Stimulated activated CD4-positive, alpha-beta T cell treated with anti-CD3 and anti-CD28 coated beads, Interleukin-15, amount 100 ng/mL, for 24 hours (primary cell): ENCODE data around the gene NANS.
A peak's percentile ranks its signal among the peaks of the same experiment; 100 is the strongest.
"Not testable (repeated sequence)": the region's sequence is repeated elsewhere in the genome, so short reads cannot be mapped to it uniquely, and the experiment has no call there.

Experiments used
- DNase-seq: peaks from one replicate; pipeline ENCODE4 v3.0.0-alpha.2; 2020

NANS gene

DNA sequence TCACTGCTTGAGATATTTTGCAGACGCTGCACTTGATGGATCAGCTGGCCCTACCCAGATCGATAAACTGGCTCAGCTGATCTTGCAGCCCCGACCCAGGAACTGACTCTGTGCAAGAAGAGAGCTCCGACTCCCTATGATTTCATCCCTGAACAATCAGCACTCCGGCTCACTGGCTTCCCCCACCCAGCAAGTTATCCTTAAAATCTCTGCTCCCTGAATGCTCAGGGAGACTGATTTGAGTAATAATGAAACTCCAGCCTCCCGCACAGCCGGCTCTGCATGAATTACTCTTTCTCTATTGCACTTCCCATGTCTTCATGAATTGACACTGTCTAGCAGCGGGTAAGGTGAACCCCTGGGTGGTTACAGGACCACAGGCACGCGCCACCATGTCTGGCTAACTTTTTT, 16.9 kb upstream of the NANS start:
- DNase-seq = no peak

- no peak for DNase-seq
These were observed 16.3 kb upstream of the NANS start for GRCh38 chr9:98040212-98040611.

GRCh38 chr9:98043915-98044314, 12.6 kb upstream of the NANS start:
- DNase-seq = no peak

- DNase-seq = peak; percentile 38
These were observed 11.0 kb upstream of the NANS start for GRCh38 chr9:98045234-98046179.

DNA sequence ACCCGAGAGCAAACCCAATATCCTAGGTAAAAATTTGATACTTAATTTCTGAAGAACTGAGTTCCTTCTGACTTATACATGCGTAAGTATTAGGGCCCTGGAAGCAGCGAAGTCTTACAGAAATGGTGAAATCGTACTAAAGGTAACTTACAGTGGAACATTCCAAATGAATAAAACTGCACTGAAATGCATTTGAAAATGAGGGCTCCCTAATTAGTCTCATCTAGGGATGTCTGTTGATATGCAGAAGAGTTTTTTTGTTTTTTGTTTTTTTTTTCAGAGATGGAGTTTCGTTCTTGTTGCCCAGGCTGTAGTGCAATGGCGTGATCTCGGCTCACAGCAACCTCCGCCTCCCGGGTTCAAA, 10.4 kb upstream of the NANS start:
- no peak for DNase-seq

GRCh38 chr9:98047002-98047401, 9.5 kb upstream of the NANS start:
- no peak for DNase-seq

GRCh38 chr9:98049288-98050072, 7.1 kb upstream of the NANS start:
- DNase-seq = no peak

GRCh38 chr9:98050351-98050750, 6.2 kb upstream of the NANS start:
- DNase-seq = no peak

DNA sequence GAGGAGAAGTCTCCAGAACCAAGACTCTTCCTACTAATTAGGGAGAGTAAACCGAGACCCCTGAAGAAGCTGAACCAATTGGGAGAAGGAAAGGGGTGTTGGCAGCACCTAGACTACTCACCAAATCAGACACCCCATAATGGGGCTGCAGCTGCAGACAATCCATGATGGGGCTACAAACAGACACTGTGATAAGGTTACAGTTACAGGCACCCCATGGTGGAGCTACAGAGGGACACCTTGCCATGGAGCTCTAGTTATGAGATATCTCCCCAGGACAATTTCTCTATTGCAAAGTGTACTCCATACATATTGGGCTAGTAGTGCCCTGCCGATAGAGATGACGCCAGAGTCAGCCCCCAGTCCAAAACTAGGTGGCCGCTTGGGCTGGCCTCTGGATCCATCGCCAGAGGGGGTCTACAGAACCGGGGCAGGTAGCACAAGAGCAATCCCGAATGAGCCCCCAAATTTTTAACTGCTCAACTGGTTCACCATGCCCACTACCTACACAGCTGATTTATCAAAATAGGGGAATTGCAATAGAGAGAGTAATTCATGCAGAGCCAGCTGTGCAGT, 2.1 kb upstream of the NANS start:
- DNase-seq = no peak

DNA sequence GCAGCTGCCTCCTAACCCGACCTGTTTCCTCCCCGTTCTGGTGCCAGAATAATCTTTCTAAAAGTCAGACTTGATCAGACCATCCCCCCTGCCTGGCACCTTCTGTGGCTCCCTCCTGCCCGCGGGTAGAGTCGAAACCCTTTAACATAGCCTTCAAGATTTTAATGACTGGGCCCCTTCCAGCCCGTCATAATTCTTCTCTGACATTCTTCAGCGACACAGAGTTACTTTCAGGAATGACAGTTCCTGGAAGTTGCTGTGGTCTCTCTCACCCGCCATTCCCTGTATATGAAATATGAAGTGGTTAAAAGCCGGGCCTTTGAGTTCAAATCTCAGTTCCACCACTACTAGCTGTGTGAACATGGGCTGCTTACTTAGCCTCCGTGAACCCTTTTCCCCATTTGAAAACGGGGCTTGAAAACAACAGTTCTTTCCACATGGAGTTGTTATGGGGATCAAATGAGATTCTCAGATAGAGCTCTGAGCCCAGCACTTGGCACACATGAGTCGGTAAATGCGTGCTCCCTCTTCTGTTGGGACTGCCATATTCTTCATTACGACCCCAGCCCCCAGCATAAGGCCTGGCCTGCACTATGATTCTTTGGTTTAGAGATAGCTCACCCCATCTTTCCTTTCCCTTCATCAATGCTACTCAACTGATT, 737 bp downstream of the NANS start:
- no peak for DNase-seq

DNA sequence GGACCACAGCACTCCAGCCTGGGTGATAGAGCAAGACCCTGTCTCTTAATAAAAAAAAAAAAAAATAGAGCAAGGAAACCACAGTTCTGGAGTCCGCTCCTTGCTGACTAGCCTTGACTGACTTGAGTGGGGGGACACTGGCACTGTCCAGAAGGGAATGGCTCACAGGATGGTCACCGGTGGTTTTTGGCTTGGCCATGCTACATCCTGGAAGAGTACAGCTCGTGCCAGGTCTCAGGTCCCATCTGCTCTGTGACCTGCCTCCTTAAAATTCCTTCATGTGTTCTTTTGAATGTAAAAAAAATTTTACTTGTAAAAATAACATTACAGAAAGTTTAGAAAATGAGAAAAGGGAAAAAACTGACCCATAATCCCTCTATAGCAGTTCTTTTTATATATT, 5.6 kb downstream of the NANS start:
- no peak for DNase-seq

DNA sequence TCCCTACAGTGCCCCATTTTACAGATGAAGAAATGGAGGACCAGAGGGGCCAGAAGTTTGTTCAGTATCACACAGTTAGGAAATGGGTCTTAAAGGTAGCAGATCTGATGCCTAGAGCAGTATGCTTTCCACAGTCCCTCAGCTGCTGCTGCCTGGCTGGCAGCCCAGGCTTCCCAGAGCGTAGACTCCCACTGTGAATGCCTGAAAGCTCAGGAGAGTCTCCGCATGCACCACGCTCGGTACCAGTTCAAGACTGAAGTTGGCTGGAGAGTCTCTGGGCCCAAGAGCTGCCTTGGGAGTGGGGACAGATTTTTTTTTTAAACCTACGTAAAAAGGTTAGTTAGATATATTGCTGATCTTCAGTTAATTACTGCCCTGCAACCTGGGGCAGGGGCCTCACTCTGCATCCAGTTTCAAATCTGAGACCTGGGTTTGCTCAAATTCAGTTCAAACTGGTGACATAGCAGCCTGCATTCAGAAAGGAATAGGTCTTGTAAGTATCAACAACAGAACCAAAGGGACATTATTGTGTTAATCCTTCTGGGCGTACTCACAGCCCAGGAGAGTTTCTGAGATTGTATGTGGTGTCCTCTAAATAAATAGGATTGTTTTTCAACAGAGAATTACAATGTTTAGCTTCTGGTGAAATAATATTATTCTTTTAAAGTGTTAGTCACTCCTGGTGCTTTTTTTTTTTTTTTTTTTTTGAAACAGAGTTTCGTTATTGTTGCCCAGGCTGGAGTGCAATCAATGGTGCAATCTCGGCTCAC, 8.3 kb downstream of the NANS start:
- no peak for DNase-seq

DNA sequence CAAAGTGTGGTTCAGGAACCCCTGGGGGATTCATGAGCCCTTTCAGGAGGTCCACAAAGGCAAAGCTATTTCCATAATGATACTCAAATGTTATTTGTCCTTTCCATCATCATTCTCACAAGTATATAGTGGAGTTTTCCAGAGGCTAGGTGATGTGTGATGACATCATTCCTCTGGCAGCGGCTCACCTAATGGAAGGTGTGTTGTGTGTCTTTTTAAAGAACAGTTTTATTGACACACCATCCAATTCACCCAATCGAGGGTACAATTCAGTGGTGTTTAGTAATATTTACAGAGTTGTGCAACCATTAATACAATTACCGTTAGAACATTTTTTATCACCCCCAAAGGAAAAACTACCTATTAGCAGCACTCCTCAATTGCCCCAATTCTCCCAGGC, 9.7 kb downstream of the NANS start:
- no peak for DNase-seq

- no peak for DNase-seq
These were observed 10.7 kb downstream of the NANS start for GRCh38 chr9:98067184-98067583.

GRCh38 chr9:98069551-98069950, 13.0 kb downstream of the NANS start:
- DNase-seq = no peak

DNA sequence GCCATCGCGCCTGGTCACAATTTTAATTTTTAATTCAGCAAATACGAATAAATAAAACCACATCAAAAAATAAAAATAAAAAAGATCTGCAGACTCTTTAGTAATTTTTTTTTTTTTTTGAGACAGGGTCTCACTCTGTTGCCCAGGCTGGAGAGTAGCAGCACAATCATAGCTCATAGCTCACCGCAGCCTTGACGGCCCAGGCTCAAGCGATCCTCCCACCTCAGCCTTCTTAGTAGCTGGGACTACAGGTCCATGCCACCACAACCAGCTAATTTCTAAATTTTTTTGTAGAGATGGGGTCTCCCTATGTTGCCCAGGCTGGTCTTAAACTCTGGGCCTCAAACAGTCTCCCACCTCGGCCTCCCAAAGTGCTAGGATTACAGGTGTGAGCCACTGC, 14.2 kb downstream of the NANS start:
- no peak for DNase-seq

GRCh38 chr9:98071737-98072136, 15.2 kb downstream of the NANS start:
- no peak for DNase-seq

DNA sequence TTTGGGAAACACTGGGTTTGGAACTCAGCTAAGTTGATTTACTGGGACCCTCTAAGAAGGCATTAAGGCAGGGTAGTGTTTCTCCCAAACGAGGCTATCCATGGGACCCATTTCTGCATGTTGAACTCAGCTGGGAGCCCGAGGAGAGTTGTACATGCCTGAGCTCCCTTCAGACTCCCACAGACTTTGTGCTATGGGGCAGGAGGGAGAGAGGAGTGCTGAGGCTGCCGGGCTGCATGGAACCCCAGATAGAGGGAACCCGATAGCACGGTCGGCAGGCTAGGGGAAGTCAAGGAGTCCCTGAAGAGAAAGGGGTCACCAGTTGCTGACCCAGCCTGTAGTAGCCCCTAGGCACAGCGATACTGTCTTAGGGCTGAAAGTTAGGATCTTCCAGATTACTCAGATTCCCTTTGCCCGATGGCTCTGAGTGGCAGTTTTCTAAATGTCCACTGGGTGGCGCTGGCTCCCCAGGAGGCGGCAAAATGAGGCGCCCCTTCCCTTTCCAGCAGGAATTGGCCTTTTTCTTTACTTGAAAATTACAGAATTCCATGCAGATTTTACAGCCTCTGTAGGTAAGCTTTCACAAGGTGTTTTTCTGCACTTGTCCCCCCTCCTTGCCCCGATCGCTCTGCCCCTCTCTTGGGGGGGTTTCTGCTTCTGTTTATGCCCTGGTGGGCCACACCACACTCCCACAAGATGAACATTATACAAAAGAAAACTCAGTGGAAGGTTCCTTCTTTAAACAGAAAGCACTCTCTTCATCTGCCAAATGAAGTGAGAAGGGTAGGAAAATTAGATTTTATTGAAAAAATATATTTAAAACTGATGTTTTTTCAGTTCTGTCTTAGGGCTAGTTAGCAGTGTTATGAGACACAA, 17.8 kb downstream of the NANS start:
- peak; percentile 71 for DNase-seq

DNA sequence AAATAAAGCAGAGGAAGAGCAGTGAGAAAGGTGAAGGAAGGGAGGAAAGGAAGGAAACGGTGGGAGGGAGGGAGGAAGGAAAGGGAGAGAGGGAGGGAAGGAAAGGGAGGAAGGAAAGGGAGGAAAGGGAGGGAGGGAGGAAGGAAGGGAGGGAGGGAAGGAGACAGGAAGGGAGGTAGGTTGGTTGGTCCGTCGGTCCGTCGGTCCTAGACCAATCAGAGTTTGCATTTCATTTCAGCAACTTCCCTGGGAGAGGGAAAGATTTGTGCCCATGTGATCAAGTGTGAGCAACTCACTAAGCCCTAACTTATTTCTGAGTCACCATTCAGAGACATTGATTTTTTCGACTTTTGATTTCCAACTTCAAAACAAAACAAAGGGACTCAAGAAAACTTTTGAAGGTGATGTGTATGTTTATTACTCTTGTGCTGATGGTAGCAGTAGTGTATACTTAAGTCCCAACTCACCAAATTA, 18.8 kb downstream of the NANS start:
- peak; percentile 38 for DNase-seq

GRCh38 chr9:98076514-98076890, 20.0 kb downstream of the NANS start:
- not testable (repeated sequence) for DNase-seq

DNA sequence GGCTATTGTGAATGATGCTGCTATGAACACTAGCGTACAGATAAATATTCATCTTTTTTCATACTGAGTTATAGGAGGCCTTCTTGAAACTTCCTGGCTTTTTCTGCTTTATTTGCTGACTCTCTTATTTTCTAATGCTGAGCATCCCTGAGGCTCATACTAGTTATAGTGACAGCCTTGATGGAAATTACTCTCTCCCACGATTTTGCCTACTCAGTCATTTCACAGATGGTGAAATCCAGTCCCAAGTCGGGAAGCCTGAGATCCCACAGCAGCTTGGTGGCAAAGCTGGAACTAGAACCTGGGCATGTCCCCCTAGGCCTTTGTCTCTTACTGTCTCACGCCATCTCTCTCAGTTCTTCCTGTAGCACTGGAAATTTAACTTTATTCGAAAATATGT, 22.4 kb downstream of the NANS start:
- no peak for DNase-seq
